GM19025 (cell line): Measurements from ENCODE around the gene CCL22.
A peak's percentile ranks its signal among the peaks of the same experiment; 100 is the strongest.
"Not testable (repeated sequence)": the region's sequence is repeated elsewhere in the genome, so short reads cannot be mapped to it uniquely, and the experiment has no call there.

Experiments
- ATAC-seq: cut with Tn5 transposase; IDR thresholded peaks from one replicate; pipeline ENCODE4 v1.9.1; 2021; ENCODE audit warnings: mild to moderate bottlenecking, low read depth, moderate library complexity; ENCODE audit not compliant: unreplicated experiment

The CCL22 gene

GRCh38 chr16:57374067-57374534 lies 15.5 kb downstream of the CCL22 start:
- ATAC-seq: no peak

DNA sequence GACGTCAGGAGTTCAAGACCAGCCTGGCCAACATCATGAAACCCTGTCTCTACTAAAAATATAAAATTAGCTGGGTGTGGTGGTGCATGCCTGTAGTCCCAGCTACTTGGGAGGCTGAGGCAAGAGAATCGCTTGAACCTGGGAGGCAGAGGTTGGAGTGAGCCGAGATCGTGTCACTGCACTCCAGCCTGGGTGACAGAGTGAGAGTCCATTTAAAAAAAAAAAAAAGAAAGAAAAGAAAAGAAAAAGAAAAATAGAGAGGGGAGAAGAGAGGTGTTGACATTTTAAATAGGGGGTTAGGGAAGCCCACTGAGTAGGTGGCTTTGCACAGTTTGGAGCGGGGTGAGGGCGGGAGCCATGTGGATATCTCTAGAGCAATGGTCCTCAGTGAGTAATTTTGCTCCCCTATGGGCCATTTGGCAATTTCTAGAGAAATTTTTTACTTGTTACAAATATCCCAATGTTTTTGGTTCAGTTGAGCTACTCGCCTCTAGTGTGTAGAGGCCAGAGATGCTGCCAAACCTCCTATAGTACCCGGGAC lies 16.4 kb downstream of the CCL22 start:
- not testable (repeated sequence) for ATAC-seq

- ATAC-seq: no peak
Observed at GRCh38 chr16:57376313-57376818, 17.8 kb downstream of the CCL22 start.

DNA sequence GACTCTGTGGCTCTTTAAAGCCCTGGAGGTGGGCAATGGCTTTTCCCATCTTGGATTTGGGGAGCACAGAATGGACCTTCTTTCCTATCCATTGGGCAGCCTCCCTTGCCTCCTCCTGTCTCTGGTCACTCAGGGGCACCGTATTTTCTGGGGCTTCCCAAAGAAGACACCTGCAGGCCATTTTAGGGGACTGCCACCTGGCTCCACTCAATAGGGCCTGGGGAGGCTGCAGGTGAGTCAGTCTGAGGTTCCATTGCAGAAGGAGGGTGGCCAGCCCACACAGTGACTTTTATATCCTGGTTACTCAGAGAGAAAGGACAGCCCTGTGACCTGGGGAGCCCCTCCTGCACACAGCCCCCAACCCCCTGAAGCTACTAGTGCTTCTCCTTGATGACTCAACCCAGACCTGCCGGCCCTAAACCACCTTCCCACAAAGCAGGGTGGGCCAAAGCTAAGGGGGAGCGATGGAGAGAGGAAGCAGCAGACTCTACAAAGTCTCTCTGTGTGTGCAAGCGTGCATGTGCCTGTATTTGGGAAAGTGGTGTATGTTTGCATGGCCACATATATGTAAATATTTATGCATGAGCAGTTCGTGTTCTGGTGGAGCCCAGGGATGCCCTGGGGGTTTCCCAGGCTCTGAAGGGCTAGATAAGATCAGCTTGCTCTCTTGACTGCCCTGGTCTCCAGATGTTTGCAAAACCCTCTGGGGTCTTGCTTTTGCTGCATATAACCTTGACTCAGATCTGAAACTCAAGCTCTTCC lies 18.7 kb downstream of the CCL22 start:
- peak; percentile 67 for ATAC-seq

- ATAC-seq: no peak
Observed at GRCh38 chr16:57379579-57379978, 21.0 kb downstream of the CCL22 start.

GRCh38 chr16:57380671-57381462 lies 22.3 kb downstream of the CCL22 start:
- no peak for ATAC-seq

DNA sequence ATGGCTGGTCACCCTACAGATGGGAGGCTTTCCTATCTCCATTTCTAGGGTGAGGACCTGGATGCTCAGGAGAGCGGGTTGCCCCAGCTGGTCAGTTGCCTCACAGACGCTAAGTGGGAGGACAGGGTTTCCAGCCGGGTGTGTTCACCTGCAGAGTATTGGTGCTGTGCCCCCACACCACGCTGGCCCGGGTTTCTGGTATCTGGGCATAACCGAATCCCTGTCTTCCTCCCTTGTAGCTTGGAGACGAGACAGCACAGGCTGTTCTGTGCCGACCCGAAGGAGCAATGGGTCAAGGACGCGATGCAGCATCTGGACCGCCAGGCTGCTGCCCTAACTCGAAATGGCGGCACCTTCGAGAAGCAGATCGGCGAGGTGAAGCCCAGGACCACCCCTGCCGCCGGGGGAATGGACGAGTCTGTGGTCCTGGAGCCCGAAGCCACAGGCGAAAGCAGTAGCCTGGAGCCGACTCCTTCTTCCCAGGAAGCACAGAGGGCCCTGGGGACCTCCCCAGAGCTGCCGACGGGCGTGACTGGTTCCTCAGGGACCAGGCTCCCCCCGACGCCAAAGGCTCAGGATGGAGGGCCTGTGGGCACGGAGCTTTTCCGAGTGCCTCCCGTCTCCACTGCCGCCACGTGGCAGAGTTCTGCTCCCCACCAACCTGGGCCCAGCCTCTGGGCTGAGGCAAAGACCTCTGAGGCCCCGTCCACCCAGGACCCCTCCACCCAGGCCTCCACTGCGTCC lies 23.4 kb downstream of the CCL22 start:
- ATAC-seq: no peak

DNA sequence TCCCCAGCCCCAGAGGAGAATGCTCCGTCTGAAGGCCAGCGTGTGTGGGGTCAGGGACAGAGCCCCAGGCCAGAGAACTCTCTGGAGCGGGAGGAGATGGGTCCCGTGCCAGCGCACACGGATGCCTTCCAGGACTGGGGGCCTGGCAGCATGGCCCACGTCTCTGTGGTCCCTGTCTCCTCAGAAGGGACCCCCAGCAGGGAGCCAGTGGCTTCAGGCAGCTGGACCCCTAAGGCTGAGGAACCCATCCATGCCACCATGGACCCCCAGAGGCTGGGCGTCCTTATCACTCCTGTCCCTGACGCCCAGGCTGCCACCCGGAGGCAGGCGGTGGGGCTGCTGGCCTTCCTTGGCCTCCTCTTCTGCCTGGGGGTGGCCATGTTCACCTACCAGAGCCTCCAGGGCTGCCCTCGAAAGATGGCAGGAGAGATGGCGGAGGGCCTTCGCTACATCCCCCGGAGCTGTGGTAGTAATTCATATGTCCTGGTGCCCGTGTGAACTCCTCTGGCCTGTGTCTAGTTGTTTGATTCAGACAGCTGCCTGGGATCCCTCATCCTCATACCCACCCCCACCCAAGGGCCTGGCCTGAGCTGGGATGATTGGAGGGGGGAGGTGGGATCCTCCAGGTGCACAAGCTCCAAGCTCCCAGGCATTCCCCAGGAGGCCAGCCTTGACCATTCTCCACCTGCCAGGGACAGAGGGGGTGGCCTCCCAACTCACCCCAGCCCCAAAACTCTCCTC lies 24.1 kb downstream of the CCL22 start:
- ATAC-seq: no peak

- ATAC-seq: no peak
Observed at GRCh38 chr16:57383276-57384247, 25.0 kb downstream of the CCL22 start.

GRCh38 chr16:57384248-57385070 lies 25.9 kb downstream of the CCL22 start:
- no peak for ATAC-seq

DNA sequence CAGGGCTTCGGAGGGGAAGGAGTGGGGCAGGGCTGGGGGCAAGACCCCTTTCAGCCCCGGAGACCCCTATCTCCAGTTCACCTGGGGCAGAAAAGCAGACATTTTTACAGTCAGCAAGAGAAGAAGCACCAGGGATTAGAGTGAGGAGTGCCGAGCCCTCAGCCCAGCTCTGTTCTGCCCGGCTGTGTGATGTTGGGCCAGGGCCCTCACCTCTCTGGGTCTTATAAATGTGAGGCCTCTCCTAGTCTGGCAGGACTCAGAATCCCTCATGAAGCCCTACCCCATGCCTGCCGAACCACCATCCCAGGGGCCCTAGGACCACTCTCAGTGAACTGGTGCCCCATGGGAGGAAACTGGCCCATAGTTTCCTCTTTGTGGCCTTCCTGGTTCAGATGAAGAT lies 26.5 kb downstream of the CCL22 start:
- ATAC-seq: no peak

GRCh38 chr16:57386381-57386951 lies 27.9 kb downstream of the CCL22 start:
- no peak for ATAC-seq

GRCh38 chr16:57387598-57388354 lies 29.2 kb downstream of the CCL22 start:
- peak; percentile 34 for ATAC-seq

GRCh38 chr16:57388359-57389086 lies 29.9 kb downstream of the CCL22 start:
- peak; percentile 58 for ATAC-seq

- ATAC-seq: no peak
Observed at GRCh38 chr16:57389087-57389468, 30.5 kb downstream of the CCL22 start.

GRCh38 chr16:57390636-57391295 lies 32.2 kb downstream of the CCL22 start:
- no peak for ATAC-seq
